IMR-90 (cell line): ENCODE results near the gene LRRC72. TPM values are rescaled to one million over a fixed set of nuclear protein-coding genes. Genes with fewer than 3 reads are reported as not detected.

Experiments
- ATAC-seq: fragments of 200-7000 bp; cut with Tn5 transposase; 2 replicates; pipeline ENCODE4 v1.9.1; 2020; ENCODE audit warnings: low read depth, mild to moderate bottlenecking, moderate library complexity
- BruUV-seq: library from RNA; stranded (reverse); fragments of 400-500 nt; replicated peaks from 2 replicates; lab custom pipeline; 2021; lab: Mats Ljungman, UMichigan
- CTCF ChIA-PET: fragments of 300-600 bp; formaldehyde crosslinking; extraction: SDS; loops from one replicate; lab custom pipeline; 2021; ENCODE audit warnings: antibody characterized with exemption; lab: Yijun Ruan, JAX
- POLR2A ChIA-PET: fragments of 300-600 bp; sonication (Branson Sonifier 250); formaldehyde crosslinking; loops from one replicate; lab custom pipeline; 2022; ENCODE audit warnings: antibody characterized with exemption; ENCODE audit not compliant: unreplicated experiment; lab: Charles Lee
- DNase-seq: peaks from one replicate; pipeline ENCODE4 v3.0.0; 2013
- H2AFZ ChIP-seq: replicated peaks from 2 replicates; pipeline ENCODE3; 2013; ENCODE audit warnings: low read length, mild to moderate bottlenecking; ENCODE audit not compliant: poor library complexity
- H2AK5ac ChIP-seq: 2 replicates; pipeline ENCODE4 v1.6.1; 2013; ENCODE audit warnings: low read depth, low read length, inconsistent platforms
- H2AK9ac ChIP-seq: replicated peaks from 2 replicates; pipeline ENCODE3; 2013; ENCODE audit warnings: mild to moderate bottlenecking, low read depth, low read length, moderate library complexity; ENCODE audit not compliant: poor library complexity
- H2BK120ac ChIP-seq: 2 replicates; pipeline ENCODE4 v1.6.1; 2013; ENCODE audit warnings: low read depth, low read length, inconsistent platforms
- H2BK15ac ChIP-seq: 3 replicates; pipeline ENCODE4 v1.6.1; 2013; ENCODE audit warnings: low read depth, low read length, inconsistent platforms
- H2BK20ac ChIP-seq: 2 replicates; pipeline ENCODE4 v1.6.1; 2013; ENCODE audit warnings: low read depth, mild to moderate bottlenecking, inconsistent platforms, low read length, moderate library complexity
- H2BK5ac ChIP-seq: 2 replicates; pipeline ENCODE4 v1.6.1; 2013; ENCODE audit warnings: mild to moderate bottlenecking, low read depth, low read length, inconsistent platforms; ENCODE audit not compliant: poor library complexity, severe bottlenecking
- H3K14ac ChIP-seq: replicated peaks from 2 replicates; pipeline ENCODE4 v1.6.1; 2013; ENCODE audit warnings: low read depth, low read length, inconsistent platforms
- H3K18ac ChIP-seq: 2 replicates; pipeline ENCODE4 v1.6.1; 2013; ENCODE audit warnings: low read depth, low read length, control low read depth
- H3K23ac ChIP-seq: 2 replicates; pipeline ENCODE4 v1.6.1; 2013; ENCODE audit warnings: low read depth, low read length, inconsistent platforms
- H3K27ac ChIP-seq: 2 replicates; pipeline ENCODE4 v1.5.1; 2013; ENCODE audit warnings: mild to moderate bottlenecking, control low read depth, low read length; ENCODE audit not compliant: insufficient read depth
- H3K27me3 ChIP-seq: 2 replicates; pipeline ENCODE4 v1.6.1; 2013; ENCODE audit warnings: low read length; ENCODE audit not compliant: control insufficient read depth, insufficient read depth
- H3K36me3 ChIP-seq: 2 replicates; pipeline ENCODE4 v1.6.1; 2013; ENCODE audit warnings: low read length, mixed read lengths; ENCODE audit not compliant: control insufficient read depth, insufficient read depth
- H3K4ac ChIP-seq: 2 replicates; pipeline ENCODE4 v1.6.1; 2013; ENCODE audit warnings: low read depth, low read length, inconsistent platforms
- H3K4me1 ChIP-seq: 2 replicates; pipeline ENCODE4 v1.6.1; 2013; ENCODE audit warnings: low read length, mixed read lengths; ENCODE audit not compliant: control insufficient read depth, insufficient read depth
- H3K4me2 ChIP-seq: 2 replicates; pipeline ENCODE4 v1.6.1; 2013; ENCODE audit warnings: low read depth, mild to moderate bottlenecking, control low read depth, low read length, moderate library complexity
- H3K4me3 ChIP-seq: 2 replicates; pipeline ENCODE4 v1.5.1; 2013; ENCODE audit warnings: low read depth, mild to moderate bottlenecking, control low read depth, low read length, moderate library complexity; ENCODE audit not compliant: insufficient read depth
- H3K56ac ChIP-seq: 2 replicates; pipeline ENCODE4 v1.6.1; 2013; ENCODE audit warnings: low read length, inconsistent platforms; ENCODE audit not compliant: insufficient read depth; ENCODE audit errors: extremely low read depth
- H3K79me1 ChIP-seq, 2 experiments: 2 replicates each; pipeline ENCODE4 v1.6.1; 2013; ENCODE audit warnings: low read length in 2 of 2, inconsistent platforms in 1 of 2, low read depth in 1 of 2
- H3K9ac ChIP-seq: 2 replicates; pipeline ENCODE4 v1.6.1; 2013; ENCODE audit warnings: low read depth, low read length, control low read depth
- H3K9me1 ChIP-seq: 2 replicates; pipeline ENCODE4 v1.6.1; 2013; ENCODE audit warnings: low read length, inconsistent platforms; ENCODE audit not compliant: insufficient read depth
- H3K9me3 ChIP-seq: 2 replicates; pipeline ENCODE4 v1.6.1; 2013; ENCODE audit warnings: low read length; ENCODE audit not compliant: control insufficient read depth, insufficient read depth
- H4K20me1 ChIP-seq: 2 replicates; pipeline ENCODE4 v1.6.1; 2013; ENCODE audit warnings: low read length, inconsistent platforms; ENCODE audit not compliant: insufficient read depth
- H4K5ac ChIP-seq: 2 replicates; pipeline ENCODE4 v1.6.1; 2013; ENCODE audit warnings: mild to moderate bottlenecking, low read depth, low read length, control low read depth
- H4K8ac ChIP-seq, 2 experiments: 2 replicates each; pipeline ENCODE4 v1.6.1; 2013; ENCODE audit warnings: low read depth in 2 of 2, low read length in 2 of 2, control low read depth in 1 of 2, inconsistent platforms in 1 of 2
- H4K91ac ChIP-seq: 2 replicates; pipeline ENCODE4 v1.6.1; 2013; ENCODE audit warnings: low read depth, low read length, inconsistent platforms; ENCODE audit not compliant: insufficient read depth
- BHLHE40 ChIP-seq: fragments of 150-350 bp; IDR thresholded peaks from 2 replicates; pipeline ENCODE4 v1.6.1; 2016; ENCODE audit warnings: mild to moderate bottlenecking, low read depth, low read length
- CEBPB ChIP-seq: IDR thresholded peaks from 2 replicates; pipeline ENCODE4 v1.6.1; 2012; ENCODE audit warnings: low read depth, low read length, improper control_type of control experiment
- CHD1 ChIP-seq: IDR thresholded peaks from 2 replicates; pipeline ENCODE4 v1.6.1; 2012; ENCODE audit warnings: low read depth, low read length, improper control_type of control experiment
- CTCF ChIP-seq: conservative IDR thresholded peaks from 2 replicates; pipeline ENCODE4 v1.5.1; 2012; ENCODE audit warnings: mild to moderate bottlenecking, low read depth, low read length, improper control_type of control experiment
- ELK1 ChIP-seq: fragments of 150-350 bp; IDR thresholded peaks from 2 replicates; pipeline ENCODE4 v1.6.1; 2016; ENCODE audit warnings: low read depth, mild to moderate bottlenecking, low read length, moderate library complexity, borderline replicate concordance
- FOS ChIP-seq: fragments of 150-350 bp; IDR thresholded peaks from 2 replicates; pipeline ENCODE4 v1.6.1; 2016; ENCODE audit warnings: low read depth, low read length
- MAFK ChIP-seq: IDR thresholded peaks from 2 replicates; pipeline ENCODE4 v1.6.1; 2012; ENCODE audit warnings: low read depth, low read length, improper control_type of control experiment
- MAZ ChIP-seq: IDR thresholded peaks from 2 replicates; pipeline ENCODE4 v1.6.1; 2012; ENCODE audit warnings: low read depth, mild to moderate bottlenecking, low read length, improper control_type of control experiment, moderate library complexity, borderline replicate concordance
- MXI1 ChIP-seq: IDR thresholded peaks from 2 replicates; pipeline ENCODE4 v1.6.1; 2012; ENCODE audit warnings: low read depth, mild to moderate bottlenecking, low read length, moderate library complexity, borderline replicate concordance
- NFE2L2 ChIP-seq: fragments of 150-350 bp; IDR thresholded peaks from 2 replicates; pipeline ENCODE4 v1.6.1; 2016; ENCODE audit warnings: low read depth, mild to moderate bottlenecking, low read length
- POLR2A ChIP-seq: IDR thresholded peaks from 2 replicates; pipeline ENCODE4 v1.6.1; 2012; ENCODE audit warnings: mild to moderate bottlenecking, low read depth, low read length
- RAD21 ChIP-seq: IDR thresholded peaks from 2 replicates; pipeline ENCODE4 v1.6.1; 2012; ENCODE audit warnings: low read length, improper control_type of control experiment
- RFX5 ChIP-seq: IDR thresholded peaks from 2 replicates; pipeline ENCODE4 v1.8.0; 2012; ENCODE audit warnings: low read depth, mild to moderate bottlenecking, low read length, moderate library complexity
- SMC3 ChIP-seq: fragments of 150-350 bp; IDR thresholded peaks from 2 replicates; pipeline ENCODE4 v1.6.1; 2016; ENCODE audit warnings: low read depth, mild to moderate bottlenecking, antibody characterized with exemption, low read length, moderate library complexity
- USF2 ChIP-seq: fragments of 150-350 bp; IDR thresholded peaks from 2 replicates; pipeline ENCODE4 v1.6.1; 2017; ENCODE audit warnings: mild to moderate bottlenecking, antibody characterized with exemption, low read length, low read depth
- dilution Hi-C: fragments of 300-500 bp; cut with HindIII; formaldehyde crosslinking; loops from one replicate; pipeline ENCODE4 v1.14.3; 2018; ENCODE audit warnings: low sequenced_read_pairs; ENCODE audit not compliant: unreplicated experiment
- in situ Hi-C: fragments of 300-500 bp; cut with MboI; formaldehyde crosslinking; loops from 3 replicates; pipeline ENCODE4 v1.14.3; 2019; ENCODE audit warnings: low sequenced_read_pairs, inconsistent platforms, mixed read lengths
- intact Hi-C: fragments of 100-400 bp; cut with micrococcal nuclease; formaldehyde crosslinking; loops from 2 replicates; pipeline ENCODE4 v1.10.0; 2022
- polyA plus RNA-seq, 3 experiments: library from polyadenylated mRNA; depleted of rRNA; stranded (reverse); fragments of >200 nt; gene quantifications; 2 replicates each; pipeline ENCODE4 v1.2.3, GENCODE V29; 2012; ENCODE audit warnings: low replicate concordance in 1 of 3
- total RNA-seq: library from RNA; depleted of rRNA; stranded (reverse); fragments of >200 nt; gene quantifications from 2 replicates; pipeline ENCODE4 v1.2.3, GENCODE V29; 2012

Gene LRRC72
- total and polyA plus RNA-seq, 2 of the 4 experiments (the other 2 are of a cell fraction), result not detected

- H3K56ac ChIP-seq, result no peak overlapping the region
- no peak overlapping the region for H3K23ac ChIP-seq
- H3K79me1 ChIP-seq, result no peaks in the 10 kb centered on the region
- H2BK120ac ChIP-seq, result no peak overlapping the region
- H3K36me3 ChIP-seq, result no peaks in the 10 kb centered on the region
- H2BK15ac ChIP-seq, result no peak overlapping the region
- intact Hi-C loops, result no loop called here
- H3K14ac ChIP-seq, result no peak overlapping the region
- no peak overlapping the region for H4K5ac ChIP-seq
- H3K4me1 ChIP-seq, result no peaks in the 10 kb centered on the region
- no peaks in the 10 kb centered on the region for H4K20me1 ChIP-seq
- H3K9me1 ChIP-seq, result no peaks in the 10 kb centered on the region
- dilution Hi-C loops, result no loop called here
- no peak overlapping the region for H3K9ac ChIP-seq
- H2AFZ ChIP-seq, result no peak overlapping the region
- no peak overlapping the region for H4K91ac ChIP-seq
- in situ Hi-C loops, result no loop called here
- H3K4me2 ChIP-seq, result no peak overlapping the region
- no peak overlapping the region for H2BK20ac ChIP-seq
- H3K4ac ChIP-seq, result no peak overlapping the region
- DNase-seq, result no peak
- no peak overlapping the region for H3K27ac ChIP-seq
- POLR2A ChIA-PET, result no interaction called here
- no peak overlapping the region for H3K4me3 ChIP-seq
- no peak for ATAC-seq
- no peak overlapping the region for H2BK5ac ChIP-seq
- H2AK9ac ChIP-seq, result no peak overlapping the region
- H3K18ac ChIP-seq, result no peak overlapping the region
- H3K27me3 ChIP-seq, result 0 out of 2 replicates have a peak, but pooled peaks cover 2% of the 10 kb centered on the region
- CTCF ChIA-PET, result interaction anchor here (0.6 to 1.0 kb wide), 2 partner anchors 15 to 71 kb away, joined by 3 to 6 read pairs; no protein-coding TSS in a partner anchor
- BruUV-seq, result no TSS peak
- H2AK5ac ChIP-seq, result no peak overlapping the region
- H4K8ac ChIP-seq, result no peak overlapping the region
- no peaks in the 10 kb centered on the region for H3K9me3 ChIP-seq
- no peak for TF ChIP-seq BHLHE40
- no peak for TF ChIP-seq RFX5
- TF ChIP-seq SMC3, result no peak
- no peak for TF ChIP-seq FOS
- TF ChIP-seq CEBPB, result no peak
- no peak for TF ChIP-seq MAZ
- TF ChIP-seq NFE2L2, result no peak
- TF ChIP-seq MXI1, result no peak
- no peak for TF ChIP-seq ELK1
- no peak for TF ChIP-seq USF2
- TF ChIP-seq POLR2A, result no peak
- no peak for TF ChIP-seq CTCF
- no peak for TF ChIP-seq MAFK
- TF ChIP-seq RAD21, result no peak
- no peak for TF ChIP-seq CHD1
These were observed 16.8 kb upstream of the LRRC72 start for GRCh38 chr7:16509829-16510228.
